PC-9 (cell line): ENCODE data around the gene KIF26B.

Experiments
- EZH2 ChIP-seq: fragments of 200-600 bp; sonication (generic); IDR thresholded peaks from 2 replicates; pipeline ENCODE4 v1.8.0; 2017; ENCODE audit warnings: antibody characterized with exemption, low read depth
- TF ChIP-seq, protein P1 (sequence below): fragments of 200-600 bp; sonication (generic); conservative IDR thresholded peaks from 2 replicates; pipeline ENCODE4 v1.6.1; 2017; ENCODE audit warnings: mixed run types, antibody characterized with exemption, mild to moderate bottlenecking, moderate library complexity

DNA sequence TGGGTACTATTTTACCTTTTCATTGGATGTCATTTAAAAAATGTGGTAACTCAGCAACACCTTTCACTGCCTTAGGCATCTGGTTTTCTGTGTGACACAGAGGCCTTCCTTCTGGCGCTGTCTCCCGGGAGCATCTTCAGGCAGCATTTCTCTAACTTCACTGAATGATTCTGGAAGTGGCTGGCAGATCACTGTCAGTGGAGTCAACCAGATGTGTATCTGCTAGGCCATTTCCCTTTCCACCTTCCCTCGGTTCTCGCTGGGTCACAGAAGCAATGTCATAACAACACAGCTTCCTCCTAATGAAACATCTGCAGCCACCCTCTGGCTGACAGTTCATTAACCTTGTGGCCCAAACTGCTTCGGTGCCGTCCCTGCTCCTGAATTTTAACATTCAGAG lies 137.8 kb downstream of the KIF26B start:
- TF ChIP-seq EZH2 = no peak
- TF ChIP-seq, protein P1, sequence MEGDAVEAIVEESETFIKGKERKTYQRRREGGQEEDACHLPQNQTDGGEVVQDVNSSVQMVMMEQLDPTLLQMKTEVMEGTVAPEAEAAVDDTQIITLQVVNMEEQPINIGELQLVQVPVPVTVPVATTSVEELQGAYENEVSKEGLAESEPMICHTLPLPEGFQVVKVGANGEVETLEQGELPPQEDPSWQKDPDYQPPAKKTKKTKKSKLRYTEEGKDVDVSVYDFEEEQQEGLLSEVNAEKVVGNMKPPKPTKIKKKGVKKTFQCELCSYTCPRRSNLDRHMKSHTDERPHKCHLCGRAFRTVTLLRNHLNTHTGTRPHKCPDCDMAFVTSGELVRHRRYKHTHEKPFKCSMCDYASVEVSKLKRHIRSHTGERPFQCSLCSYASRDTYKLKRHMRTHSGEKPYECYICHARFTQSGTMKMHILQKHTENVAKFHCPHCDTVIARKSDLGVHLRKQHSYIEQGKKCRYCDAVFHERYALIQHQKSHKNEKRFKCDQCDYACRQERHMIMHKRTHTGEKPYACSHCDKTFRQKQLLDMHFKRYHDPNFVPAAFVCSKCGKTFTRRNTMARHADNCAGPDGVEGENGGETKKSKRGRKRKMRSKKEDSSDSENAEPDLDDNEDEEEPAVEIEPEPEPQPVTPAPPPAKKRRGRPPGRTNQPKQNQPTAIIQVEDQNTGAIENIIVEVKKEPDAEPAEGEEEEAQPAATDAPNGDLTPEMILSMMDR = no peak
